GM23248 (cell line): ENCODE data around the gene PHLDB2.

Experiments used
- EZH2 ChIP-seq: fragments of 200-600 bp; sonication (generic); IDR thresholded peaks from 2 replicates; pipeline ENCODE4 v1.6.1; 2018; ENCODE audit warnings: antibody characterized with exemption, mild to moderate bottlenecking; ENCODE audit not compliant: insufficient read depth, poor library complexity, severe bottlenecking
- EZH2phosphoT487 ChIP-seq: fragments of 200-600 bp; sonication (generic); IDR thresholded peaks from 2 replicates; pipeline ENCODE4 v1.6.1; 2018; ENCODE audit warnings: antibody characterized with exemption, moderate library complexity, mild to moderate bottlenecking, low read depth; ENCODE audit not compliant: insufficient read depth

DNA sequence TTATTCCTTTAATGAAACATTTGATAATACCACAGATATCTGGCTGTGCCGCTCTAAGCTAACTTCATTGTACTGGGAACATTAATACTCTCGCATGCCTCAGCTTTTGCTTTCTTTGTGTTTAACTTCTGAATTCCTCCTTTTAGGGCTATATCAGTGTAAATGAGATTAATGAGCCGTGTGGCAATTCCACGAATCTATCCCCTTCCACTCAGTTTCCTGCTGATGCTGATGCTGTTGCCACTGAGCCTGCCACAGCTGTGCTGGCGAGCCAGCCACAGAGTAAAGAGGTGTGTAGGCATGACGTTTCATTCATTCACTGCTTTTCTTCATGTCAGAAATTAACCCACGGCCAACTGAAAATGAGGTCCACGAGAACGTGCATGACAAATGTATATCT lies 89.7 kb downstream of the PHLDB2 start:
- TF ChIP-seq EZH2phosphoT487, result no peak
- no peak for TF ChIP-seq EZH2
